Activated CD8-positive, alpha-beta T cell treated with anti-CD3 and anti-CD28 coated beads for 36 hours (primary cell): ENCODE results near the gene ITGA6. TPM values are rescaled to one million over a fixed set of nuclear protein-coding genes. Genes with fewer than 3 reads are reported as not detected.

ENCODE experiments used
- ATAC-seq: fragments of 200-7000 bp; cut with Tn5 transposase; one replicate; pipeline ENCODE4 v1.10.0; 2021; ENCODE audit warnings: mild to moderate bottlenecking, moderate library complexity
- CTCF ChIA-PET: fragments of 350-600 bp; sonication (Branson Sonifier 250); formaldehyde crosslinking; loops from one replicate; lab custom pipeline; 2021; ENCODE audit warnings: antibody characterized with exemption; lab: Charles Lee
- POLR2A ChIA-PET: fragments of 350-600 bp; sonication (Branson Sonifier 250); formaldehyde crosslinking; loops from one replicate; lab custom pipeline; 2021; ENCODE audit warnings: antibody characterized with exemption; lab: Charles Lee
- DNase-seq: peaks from one replicate; pipeline ENCODE4 v3.0.0-alpha.2; 2020
- H3K27ac Mint-ChIP-seq: one replicate; pipeline ENCODE4 v1.8.0; 2021; ENCODE audit warnings: mild to moderate bottlenecking, mixed read lengths
- H3K27me3 Mint-ChIP-seq: one replicate; pipeline ENCODE4 v1.8.0; 2021; ENCODE audit warnings: mixed read lengths
- H3K36me3 Mint-ChIP-seq: one replicate; pipeline ENCODE4 v1.8.0; 2021; ENCODE audit warnings: low read depth, mixed read lengths
- H3K4me1 Mint-ChIP-seq: one replicate; pipeline ENCODE4 v1.8.0; 2021; ENCODE audit warnings: low read depth, mixed read lengths
- H3K4me3 Mint-ChIP-seq: one replicate; pipeline ENCODE4 v1.8.0; 2021; ENCODE audit warnings: mild to moderate bottlenecking, moderate library complexity, mixed read lengths
- H3K9me3 Mint-ChIP-seq: one replicate; pipeline ENCODE4 v1.8.0; 2021; ENCODE audit warnings: mixed read lengths
- CTCF ChIP-seq: fragments of 200-600 bp; IDR thresholded peaks from one replicate; pipeline ENCODE4 v1.8.0; 2022; ENCODE audit warnings: antibody characterized with exemption, mild to moderate bottlenecking
- intact Hi-C: fragments of 100-400 bp; cut with micrococcal nuclease; formaldehyde crosslinking; loops from one replicate; pipeline ENCODE4 v1.10.0; 2022
- total RNA-seq, 2 experiments: library from RNA; stranded (reverse); gene quantifications; one replicate each; pipeline ENCODE4 v1.2.3, GENCODE V29; 2021

Gene ITGA6
- total RNA-seq, 2 experiments from 2014 or later, result 7.9 to 8.4 TPM

GRCh38 chr2:172550419-172550818 is 123.0 kb downstream of the ITGA6 start:
- CTCF ChIA-PET, result no interaction called here
- ATAC-seq (no peak), DNase-seq (no peak)
- H3K9me3 Mint-ChIP-seq, result peaks cover 7% of the 10 kb centered on the region
- no peak for TF ChIP-seq CTCF
- peaks cover 3% of the 10 kb centered on the region for H3K27me3 Mint-ChIP-seq
- H3K4me3 Mint-ChIP-seq, result no peak overlapping the region
- H3K27ac Mint-ChIP-seq, result no peak overlapping the region
- peaks cover 42% of the 10 kb centered on the region for H3K4me1 Mint-ChIP-seq
- intact Hi-C loops, result no loop called here
- POLR2A ChIA-PET, result no interaction called here
- H3K36me3 Mint-ChIP-seq, result peaks cover 62% of the 10 kb centered on the region

DNA sequence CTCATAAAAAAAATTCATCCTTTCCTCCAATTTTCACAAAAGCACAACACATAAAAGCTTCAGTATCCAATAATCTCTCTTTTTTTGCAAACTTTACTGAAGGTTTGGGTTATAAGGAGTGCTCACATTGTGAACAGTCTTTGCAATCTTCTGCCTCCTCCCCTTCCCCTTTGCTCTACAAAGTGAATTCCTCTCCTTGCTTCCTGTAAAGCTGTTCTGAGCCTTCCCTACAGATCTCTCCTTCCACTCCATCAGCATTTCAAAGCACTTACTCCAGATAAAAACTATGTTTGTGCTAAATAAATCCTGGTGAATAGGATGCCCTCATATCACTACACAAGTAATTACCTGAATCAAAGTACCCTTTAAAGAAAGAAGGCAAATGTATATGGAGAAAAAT is 123.9 kb downstream of the ITGA6 start:
- H3K27ac Mint-ChIP-seq, result no peak overlapping the region
- H3K27me3 Mint-ChIP-seq, result peaks cover 3% of the 10 kb centered on the region
- no peak for DNase-seq
- peaks cover 60% of the 10 kb centered on the region for H3K36me3 Mint-ChIP-seq
- intact Hi-C loops, result no loop called here
- ChIA-PET POLR2A (no interaction called here), CTCF (interaction anchor here (0.7 kb wide), 1 partner anchor 1358 kb away, joined by 3 read pairs; no protein-coding TSS in a partner anchor)
- no peak for ATAC-seq
- H3K4me1 Mint-ChIP-seq, result peaks cover 42% of the 10 kb centered on the region
- peaks cover 7% of the 10 kb centered on the region for H3K9me3 Mint-ChIP-seq
- H3K4me3 Mint-ChIP-seq, result no peak overlapping the region
- no peak for TF ChIP-seq CTCF

DNA sequence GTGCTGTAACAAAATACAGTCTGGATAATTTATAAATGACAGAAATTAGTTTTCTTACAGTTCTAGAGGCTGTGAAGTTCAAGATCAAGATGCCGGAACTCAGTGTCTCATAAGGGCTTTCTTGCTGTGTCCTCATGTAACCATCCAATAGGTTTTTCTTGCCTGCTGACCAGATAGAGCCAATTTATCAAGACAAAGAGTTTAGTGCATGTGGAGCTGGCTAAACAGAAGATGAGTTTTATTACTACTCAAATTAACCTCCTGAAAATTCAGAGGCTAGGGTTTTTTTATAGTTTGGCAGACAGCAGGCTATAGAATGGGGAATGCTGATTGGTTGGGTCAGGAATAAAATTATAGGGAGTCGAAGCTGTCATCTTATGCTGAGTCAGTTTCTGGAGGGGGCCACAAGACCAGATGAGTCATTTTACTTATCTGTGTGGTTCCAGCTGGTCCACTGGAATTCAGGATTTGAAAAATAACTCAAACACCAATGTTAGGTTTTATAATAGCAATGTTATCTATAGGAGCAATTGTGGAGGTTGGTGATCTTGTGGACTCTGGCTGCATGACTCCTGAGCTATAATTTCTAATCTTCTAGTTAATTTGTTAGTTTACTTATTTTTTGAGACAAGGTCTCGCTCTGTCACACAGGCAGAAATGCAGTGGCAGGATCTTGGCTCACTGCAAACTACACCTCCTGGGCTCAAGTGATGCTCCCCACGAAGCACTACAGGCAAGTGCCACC is 125.3 kb downstream of the ITGA6 start:
- Mint-ChIP-seq H3K36me3 (peaks cover 61% of the 10 kb centered on the region), H3K4me1 (peaks cover 48% of the 10 kb centered on the region), H3K27me3 (peaks cover 3% of the 10 kb centered on the region), H3K4me3 (no peak overlapping the region), H3K27ac (no peak overlapping the region), H3K9me3 (peaks cover 2% of the 10 kb centered on the region)
- ATAC-seq, result no peak
- CTCF ChIA-PET, result interaction anchor here (0.6 to 1.1 kb wide), 4 partner anchors 54 to 318 kb away, joined by 3 to 4 read pairs (median 3); no protein-coding TSS in a partner anchor
- POLR2A ChIA-PET, result interaction anchor here (1.4 kb wide), 1 partner anchor 13 kb away, joined by 5 read pairs; no protein-coding TSS in a partner anchor
- intact Hi-C loops, result no loop called here
- TF ChIP-seq CTCF, result no peak
- DNase-seq, result no peak

DNA sequence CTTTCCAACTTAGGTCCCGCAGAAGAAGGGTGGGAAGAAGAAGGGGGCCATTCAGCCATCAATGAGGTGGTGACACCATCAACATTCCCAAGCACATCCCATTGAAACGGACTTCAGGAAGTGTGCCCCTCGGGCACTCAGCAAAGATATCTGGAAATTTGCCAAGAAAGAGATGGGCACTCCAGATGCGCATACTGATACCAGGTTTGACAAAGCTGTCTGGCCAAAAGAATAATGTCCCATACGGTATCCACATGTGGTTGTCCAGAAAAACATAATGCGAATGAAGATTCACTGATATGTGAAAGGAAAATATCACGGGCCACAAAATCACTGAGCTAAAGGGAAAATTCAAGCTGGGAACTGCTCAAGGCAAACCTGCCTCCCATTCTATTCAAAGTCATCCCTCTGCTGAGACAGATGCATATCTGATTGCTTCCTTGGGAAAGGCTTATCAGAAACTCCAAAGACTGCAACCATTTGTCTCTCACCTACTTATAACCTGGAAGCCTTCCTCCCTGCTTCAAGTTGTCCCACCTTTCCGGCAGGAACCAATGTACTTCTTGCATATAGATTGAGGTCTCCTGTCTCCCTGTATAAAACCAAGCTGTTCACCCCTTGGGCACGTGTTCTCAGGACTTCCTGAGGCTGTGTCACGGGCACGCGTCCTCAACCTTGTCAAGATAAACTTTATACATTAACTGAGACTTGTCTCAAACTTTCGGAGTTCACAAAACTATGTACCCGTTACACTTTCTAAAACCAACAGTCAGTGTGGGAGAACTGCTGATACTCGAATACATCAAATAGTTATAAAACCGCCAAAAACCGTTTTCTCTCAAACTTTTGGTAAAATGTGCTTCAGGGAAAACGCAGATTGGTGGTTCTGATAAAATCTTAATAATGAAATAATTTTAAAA is 127.2 kb downstream of the ITGA6 start:
- DNase-seq (peak; percentile 39), ATAC-seq (no peak)
- CTCF ChIA-PET, result interaction anchor here (0.7 to 1.3 kb wide), 3 partner anchors 9 to 155 kb away, joined by 3 read pairs; no protein-coding TSS in a partner anchor
- intact Hi-C loops, result no loop called here
- POLR2A ChIA-PET, result interaction anchor here (0.7 to 1.3 kb wide), 8 partner anchors 14 to 144 kb away, joined by 3 to 4 read pairs (median 3); no protein-coding TSS in a partner anchor
- peaks cover 3% of the 10 kb centered on the region for H3K27me3 Mint-ChIP-seq
- no peaks in the 10 kb centered on the region for H3K9me3 Mint-ChIP-seq
- peak overlapping the region; percentile 34 for H3K27ac Mint-ChIP-seq
- H3K4me1 Mint-ChIP-seq, result peaks cover 54% of the 10 kb centered on the region
- no peak for TF ChIP-seq CTCF
- H3K4me3 Mint-ChIP-seq, result peak overlapping the region; percentile 94
- peaks cover 59% of the 10 kb centered on the region for H3K36me3 Mint-ChIP-seq
